ENCODE data around the gene RALBP1. TPM values are rescaled to one million over a fixed set of nuclear protein-coding genes. Genes with fewer than 3 reads are reported as not detected.

RALBP1 gene
- total and polyA plus RNA-seq, 3 donors from 2014 or later: 23.6 to 59.8 (median 46.3) TPM

GRCh38 chr18:9454061-9454703 is 21.1 kb upstream of the RALBP1 start:
- H3K36me3 ChIP-seq (ENCODE audit: low read depth, missing control alignments): no peaks in the 10 kb centered on the region
- H3K9me3 ChIP-seq: no peaks in the 10 kb centered on the region
- no peaks in the 10 kb centered on the region for H3K4me1 ChIP-seq
- no peak for TF ChIP-seq POLR2A (IDR thresholded peaks at IDR 0.05)
- no peak for TF ChIP-seq CTCF (IDR thresholded peaks at IDR 0.05)
- WGBS, 2 donors: 68 to 70% methylated on average over 5 of the region's 5 CpGs
- intact Hi-C loops (cut with DNase I; ENCODE audit: low total_unique reads): no loop called here
- no peak overlapping the region for H3K27ac ChIP-seq
- no peak for DNase-seq
- H3K27me3 ChIP-seq: no peaks in the 10 kb centered on the region
- H3K4me3 ChIP-seq: no peak overlapping the region

DNA sequence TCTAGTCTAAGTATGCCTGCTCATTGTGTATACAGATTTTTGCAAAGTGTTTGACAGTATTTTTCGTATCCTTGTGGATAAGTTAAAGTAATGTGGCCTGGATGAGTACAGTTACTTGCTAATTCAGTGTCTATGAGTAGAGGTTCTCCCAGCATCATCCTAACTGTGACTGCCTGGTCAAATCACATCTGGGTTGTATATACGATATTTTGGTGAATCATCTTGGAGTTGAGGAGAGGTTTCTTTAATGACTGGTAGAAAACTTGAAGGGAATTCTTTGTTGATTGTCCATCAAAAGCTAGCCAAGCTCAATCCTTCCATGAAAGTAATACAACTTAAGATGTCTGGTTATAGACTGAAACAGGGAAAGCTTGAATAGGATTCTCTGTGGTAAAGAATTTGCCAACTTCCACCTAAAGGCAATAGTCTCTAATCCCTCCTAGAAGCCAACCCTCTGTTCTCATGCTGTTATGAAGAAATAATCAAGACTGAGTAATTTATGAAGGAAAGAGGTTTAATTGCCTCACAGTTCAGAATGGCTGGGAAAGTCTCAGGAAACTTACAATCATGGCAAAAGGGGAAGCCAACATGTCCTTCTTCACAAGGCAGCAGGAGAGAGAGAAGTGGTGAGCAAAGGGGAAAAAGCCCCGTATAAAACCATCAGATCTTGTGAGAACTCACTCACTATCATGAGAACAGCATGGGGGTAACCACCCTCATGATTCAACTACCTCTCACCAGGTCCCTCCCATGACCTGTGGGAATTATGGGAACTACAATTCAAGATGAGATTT is 19.4 kb upstream of the RALBP1 start:
- intact Hi-C loops (cut with DNase I; ENCODE audit: low total_unique reads): no loop called here
- Histone ChIP-seq H3K27me3 (no peaks in the 10 kb centered on the region), H3K9me3 (no peaks in the 10 kb centered on the region), H3K27ac (no peak overlapping the region), H3K4me3 (no peak overlapping the region), H3K36me3 (ENCODE audit: low read depth, missing control alignments) (no peaks in the 10 kb centered on the region), H3K4me1 (no peaks in the 10 kb centered on the region)
- DNase-seq: no peak
- 87 to 89% methylated on average over 3 of the region's 3 CpGs for WGBS, 2 donors
- TF ChIP-seq CTCF (IDR thresholded peaks at IDR 0.05): no peak
- TF ChIP-seq POLR2A (IDR thresholded peaks at IDR 0.05): no peak

DNA sequence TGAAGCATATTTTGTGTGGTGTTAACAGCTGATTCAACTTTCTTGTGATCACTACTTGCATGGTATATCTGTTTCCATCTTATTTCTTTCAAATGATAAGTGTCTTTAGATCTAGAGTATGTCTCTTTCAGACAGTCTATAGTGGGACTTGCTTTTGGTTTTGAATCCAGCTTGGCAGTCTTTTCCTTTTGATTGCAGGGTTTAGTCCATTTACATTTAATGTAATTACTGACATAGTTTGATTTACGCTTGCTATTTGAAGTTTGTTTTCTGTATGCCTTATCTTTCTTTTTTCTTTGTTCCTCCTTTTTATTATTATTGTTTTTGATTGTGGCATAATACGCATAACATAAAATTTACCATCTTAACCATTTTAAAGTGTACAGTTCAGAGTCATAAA is 9.2 kb upstream of the RALBP1 start:
- Histone ChIP-seq H3K36me3 (ENCODE audit: low read depth, missing control alignments) (no peaks in the 10 kb centered on the region), H3K27me3 (no peaks in the 10 kb centered on the region), H3K9me3 (no peaks in the 10 kb centered on the region), H3K4me3 (no peak overlapping the region), H3K4me1 (no peaks in the 10 kb centered on the region), H3K27ac (no peak overlapping the region)
- WGBS, 2 donors: 72 to 86% methylated on average over 2 of the region's 2 CpGs
- TF ChIP-seq CTCF (IDR thresholded peaks at IDR 0.05) (no peak), POLR2A (IDR thresholded peaks at IDR 0.05) (no peak)
- intact Hi-C loops (cut with DNase I; ENCODE audit: low total_unique reads): no loop called here
- no peak for DNase-seq

DNA sequence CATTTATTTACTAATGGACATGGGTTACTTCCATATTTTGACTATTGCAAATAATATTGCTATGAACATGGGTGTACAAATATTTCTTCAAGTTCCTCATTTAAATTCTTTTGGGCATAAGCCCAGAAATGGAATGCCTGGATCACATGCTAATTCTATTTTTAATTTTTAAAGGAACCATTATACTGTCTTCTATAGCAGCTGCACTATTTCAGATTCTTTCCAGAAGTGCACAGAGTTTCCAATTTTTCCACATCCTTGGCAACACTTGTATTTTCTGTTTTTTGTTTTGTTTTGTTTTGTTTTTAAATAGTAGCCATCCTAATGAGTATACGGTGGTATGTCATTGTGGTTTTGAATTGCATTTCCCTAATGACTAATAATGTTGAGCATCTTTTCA is 8.5 kb upstream of the RALBP1 start:
- WGBS, 2 donors: 47 to 85% methylated on average over 1 of the region's 1 CpG
- DNase-seq: no peak
- no peaks in the 10 kb centered on the region for H3K9me3 ChIP-seq
- H3K36me3 ChIP-seq (ENCODE audit: low read depth, missing control alignments): no peaks in the 10 kb centered on the region
- intact Hi-C loops (cut with DNase I; ENCODE audit: low total_unique reads): no loop called here
- no peak overlapping the region for H3K27ac ChIP-seq
- no peak overlapping the region for H3K4me3 ChIP-seq
- no peaks in the 10 kb centered on the region for H3K27me3 ChIP-seq
- TF ChIP-seq POLR2A (IDR thresholded peaks at IDR 0.05) (no peak), CTCF (IDR thresholded peaks at IDR 0.05) (no peak)
- no peaks in the 10 kb centered on the region for H3K4me1 ChIP-seq

Data from testis (tissue), 3 donors.